HG02973 (cell line): ENCODE data around the gene BOD1L1.

ENCODE experiments used
- ATAC-seq: cut with Tn5 transposase; IDR thresholded peaks from one replicate; pipeline ENCODE4 v1.9.1; 2021; ENCODE audit warnings: moderate library complexity; ENCODE audit not compliant: unreplicated experiment

Gene BOD1L1

DNA sequence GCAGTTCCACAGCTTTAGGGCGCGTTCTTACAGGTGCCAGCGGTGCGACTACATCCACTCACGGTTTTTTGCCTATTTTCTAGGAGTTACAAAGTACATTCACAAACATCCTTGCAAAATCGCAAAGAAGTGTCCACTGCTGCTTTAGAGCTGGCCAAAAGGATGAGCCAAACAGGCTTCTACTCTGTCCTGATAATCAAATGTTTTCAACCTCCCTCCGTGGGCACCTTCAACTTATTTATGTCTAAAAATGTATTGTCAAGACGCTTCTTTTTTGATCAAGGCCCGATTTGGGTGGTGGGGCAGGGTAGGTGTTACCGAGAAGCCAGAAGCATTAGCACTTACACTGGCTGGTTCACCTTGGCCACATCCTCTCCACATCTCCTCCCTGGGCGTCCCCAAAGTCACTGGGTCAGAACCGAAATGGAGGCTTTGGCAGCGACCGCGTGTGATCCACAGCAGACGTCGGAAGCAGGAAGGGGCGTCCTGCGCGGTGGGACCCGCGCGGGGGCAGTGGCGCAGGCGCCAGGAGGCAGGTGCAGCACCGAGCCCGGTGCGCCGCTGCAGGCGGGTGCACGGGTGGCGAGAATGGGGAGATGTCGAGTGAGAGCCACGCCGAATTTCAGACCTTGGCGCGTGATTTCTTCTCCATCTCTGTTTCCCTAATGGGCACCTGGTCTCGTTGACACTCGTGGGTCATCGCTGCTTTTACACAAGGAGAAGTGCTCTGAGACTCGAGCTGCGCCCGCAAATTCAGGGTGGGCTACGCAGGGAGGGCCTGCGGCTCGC is 100.1 kb downstream of the BOD1L1 start:
- ATAC-seq: no peak

- no peak for ATAC-seq
Measured at GRCh38 chr4:13526658-13527057, 100.9 kb downstream of the BOD1L1 start.

- no peak for ATAC-seq
Measured at GRCh38 chr4:13525606-13526281, 101.8 kb downstream of the BOD1L1 start.

GRCh38 chr4:13524504-13525243 is 102.9 kb downstream of the BOD1L1 start:
- ATAC-seq: no peak

DNA sequence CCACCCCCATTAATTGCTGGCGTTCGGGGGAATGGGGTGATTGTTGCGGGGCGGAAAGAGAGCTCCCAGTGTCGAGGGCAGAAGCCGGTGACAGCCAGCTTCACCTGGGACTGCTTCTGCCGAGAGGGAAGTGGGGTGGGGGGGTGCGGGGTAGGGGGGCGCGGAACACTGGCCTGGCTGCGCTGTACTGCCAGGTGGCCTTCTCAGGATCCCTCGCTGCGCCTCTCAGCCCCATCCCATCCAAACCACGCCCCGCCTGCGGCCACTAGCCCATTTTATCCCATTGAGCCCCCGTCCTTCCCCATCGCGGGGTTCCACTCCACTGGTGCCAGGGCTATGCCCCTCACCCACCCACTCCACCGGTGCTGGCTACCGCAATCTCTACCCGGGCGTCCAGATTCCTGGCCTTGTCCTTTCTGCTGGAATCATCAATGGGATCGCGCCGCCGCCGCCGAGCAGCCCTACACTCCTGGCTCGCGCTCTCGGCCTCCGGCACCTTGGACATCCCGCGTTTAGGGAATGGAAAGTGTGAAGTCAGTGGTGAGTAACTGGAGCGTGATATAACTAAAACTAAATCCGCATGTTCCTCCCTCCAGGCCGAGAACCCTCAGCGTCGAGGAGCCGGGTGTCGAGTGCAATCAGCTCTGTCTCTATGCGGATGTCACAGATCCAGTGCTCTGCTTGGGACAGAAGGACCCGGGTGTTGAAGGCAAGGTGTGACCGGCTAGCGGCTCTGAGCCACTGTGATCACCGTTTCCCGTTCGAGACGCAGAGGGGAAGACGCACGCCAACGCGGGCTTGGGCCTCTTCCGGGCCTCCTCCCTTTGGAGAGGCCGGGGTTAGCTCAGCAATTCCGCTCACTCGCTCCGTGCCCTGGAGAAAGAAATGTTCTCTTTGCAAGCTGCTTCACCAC is 103.7 kb downstream of the BOD1L1 start:
- ATAC-seq: no peak

DNA sequence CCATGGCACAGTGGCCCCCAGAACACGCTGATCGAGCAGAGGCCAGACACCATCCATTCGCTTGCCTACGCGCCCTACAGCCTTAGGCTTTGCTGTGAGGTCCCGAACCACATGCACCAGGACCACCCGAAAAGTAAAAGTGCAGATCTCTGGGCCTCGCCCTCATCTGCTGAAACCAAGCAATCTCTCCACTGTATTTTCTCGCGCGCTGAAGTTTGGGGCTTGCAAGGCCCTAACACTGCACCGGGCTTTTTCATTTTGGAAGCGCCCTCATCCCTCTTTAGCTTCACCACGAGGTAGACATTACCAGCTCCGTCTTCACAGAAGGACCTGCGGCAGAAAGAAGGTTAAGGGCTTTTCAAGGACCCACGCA is 104.4 kb downstream of the BOD1L1 start:
- no peak for ATAC-seq

DNA sequence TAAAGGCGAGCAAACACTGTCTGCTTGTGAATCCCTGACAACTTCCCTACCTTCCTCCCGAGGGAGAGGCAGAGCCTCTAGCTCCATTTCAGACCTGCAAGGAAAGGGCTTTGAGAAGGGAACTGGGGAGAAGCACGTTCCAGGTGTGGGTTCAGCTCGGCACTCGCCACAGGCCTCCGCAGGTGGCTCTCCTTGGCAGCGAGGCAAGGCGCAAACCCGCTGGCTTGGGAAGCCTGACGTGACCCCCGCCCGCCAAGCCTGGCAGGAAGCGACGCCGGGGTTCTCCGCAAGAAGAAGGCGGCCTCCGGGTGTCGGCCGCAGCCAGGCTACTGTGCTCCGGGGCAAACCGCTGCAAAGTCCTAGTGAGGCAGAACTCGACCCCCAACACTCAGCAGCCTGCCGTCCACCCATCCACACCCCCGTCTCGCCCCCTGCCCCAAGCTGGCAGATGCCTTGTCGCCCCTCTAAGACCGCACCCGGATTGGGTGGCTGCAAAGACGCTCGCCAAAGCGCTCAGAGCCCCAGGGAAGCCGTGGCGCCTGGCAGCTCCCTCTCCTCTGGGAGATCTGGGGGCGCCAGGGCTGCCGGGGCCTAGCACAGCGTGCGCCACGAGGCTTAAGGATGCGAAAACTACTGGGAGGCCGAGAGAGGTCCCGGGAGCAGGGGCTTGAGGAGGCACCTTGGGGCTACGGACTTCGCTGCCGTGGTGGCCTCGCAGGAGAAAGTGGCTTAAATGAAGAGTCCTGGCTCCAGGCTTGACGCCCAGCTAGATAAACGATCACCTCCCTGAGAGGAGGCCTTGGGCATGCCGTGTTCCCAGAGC is 105.0 kb downstream of the BOD1L1 start:
- no peak for ATAC-seq

- no peak for ATAC-seq
Measured at GRCh38 chr4:13521047-13521446, 106.5 kb downstream of the BOD1L1 start.
